HFF-Myc (cell line): Measurements from ENCODE around the gene ARMH3.
"Not testable (repeated sequence)": the region's sequence is repeated elsewhere in the genome, so short reads cannot be mapped to it uniquely, and the experiment has no call there.

Source experiments
- DNase-seq: peaks from one replicate; pipeline ENCODE4 v3.0.0-alpha.2; 2011; ENCODE audit warnings: low read depth; ENCODE audit errors: extremely low read depth
- H3K4me3 ChIP-seq: replicated peaks from 2 replicates; pipeline ENCODE4 v1.5.1; 2011; ENCODE audit warnings: low read depth, mild to moderate bottlenecking, control low read depth, low read length
- CTCF ChIP-seq: IDR thresholded peaks from 2 replicates; pipeline ENCODE4 v1.5.1; 2012; ENCODE audit warnings: mild to moderate bottlenecking, low read depth, low read length, control low read depth; ENCODE audit errors: missing control alignments

The ARMH3 gene

DNA sequence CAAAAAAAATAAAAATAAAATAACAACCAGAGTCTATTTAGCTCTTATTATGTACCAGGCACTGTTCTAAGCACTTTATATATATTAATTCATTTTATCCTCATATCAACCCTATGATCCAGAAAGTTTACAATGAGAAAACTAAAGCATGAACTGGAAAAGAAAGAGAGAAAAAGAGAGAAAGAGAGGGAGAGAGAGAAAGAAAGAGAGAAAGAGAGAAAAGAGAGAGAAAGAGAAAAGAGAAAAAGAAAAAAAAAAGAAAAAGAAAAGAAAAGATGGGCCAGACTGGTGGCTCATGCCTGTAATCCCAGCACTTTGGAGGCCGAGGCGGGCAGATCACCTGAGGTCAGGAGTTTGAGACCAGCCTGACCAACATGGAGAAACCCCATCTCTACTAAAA is 9.9 kb downstream of the ARMH3 start:
- DNase-seq: no peak
- no peak overlapping the region for H3K4me3 ChIP-seq
- TF ChIP-seq CTCF: no peak

GRCh38 chr10:102045292-102045691 is 10.7 kb downstream of the ARMH3 start:
- no peak for DNase-seq
- no peak overlapping the region for H3K4me3 ChIP-seq
- TF ChIP-seq CTCF: no peak

DNA sequence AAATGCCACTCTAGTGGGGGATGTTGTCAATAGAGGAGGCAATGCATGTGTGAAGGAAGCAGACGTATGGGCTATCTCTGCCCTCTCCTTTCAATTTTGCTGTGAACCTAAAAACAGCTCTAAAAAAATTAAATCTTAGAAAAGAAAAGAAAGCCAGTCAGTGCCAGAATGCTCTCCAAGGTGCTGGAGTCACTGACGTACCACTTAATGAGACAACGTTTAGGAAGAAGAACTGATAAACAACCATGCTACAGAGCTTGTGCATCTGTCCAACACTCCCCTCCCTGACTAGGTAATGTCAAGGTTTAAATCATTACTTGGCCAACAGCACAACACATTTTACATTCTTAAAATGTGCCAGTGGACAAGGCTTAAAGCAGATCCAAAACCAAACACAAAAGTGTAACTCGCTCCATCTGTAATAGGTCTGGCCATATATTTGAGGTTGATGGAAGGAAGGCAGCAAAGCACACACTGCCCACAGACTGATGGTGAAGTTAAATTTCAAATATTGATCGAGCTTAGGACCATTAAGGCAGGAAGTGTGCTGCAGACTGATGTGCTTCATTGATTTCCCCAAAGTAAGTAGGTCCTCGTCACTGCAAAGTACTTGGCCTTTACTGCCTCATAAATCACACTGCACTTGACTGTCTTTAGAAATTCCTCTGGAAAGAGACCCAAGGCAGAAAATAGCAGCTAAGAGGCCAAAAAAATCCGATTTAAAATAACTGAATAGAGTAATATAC is 15.5 kb downstream of the ARMH3 start:
- no peak for TF ChIP-seq CTCF
- no peak overlapping the region for H3K4me3 ChIP-seq
- no peak for DNase-seq

DNA sequence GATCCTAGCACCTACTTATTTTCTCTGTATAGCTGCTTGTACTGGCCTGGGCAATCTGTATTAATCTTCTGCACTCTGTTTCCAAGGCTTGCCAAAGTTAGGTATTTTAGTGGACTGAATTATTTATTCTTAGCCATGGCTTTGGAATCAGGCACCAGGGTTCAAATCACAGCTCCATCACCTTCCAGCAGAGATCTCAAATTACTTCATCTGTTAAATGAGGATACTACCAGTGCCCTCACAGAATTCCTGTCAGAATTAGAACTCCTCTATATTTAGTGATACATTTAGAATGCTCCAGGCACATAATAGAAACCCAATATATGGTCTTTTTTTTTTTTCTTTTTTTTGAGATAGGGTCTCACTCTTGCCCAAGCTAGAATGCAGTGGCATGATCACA is 17.6 kb downstream of the ARMH3 start:
- DNase-seq: no peak
- H3K4me3 ChIP-seq: no peak overlapping the region
- TF ChIP-seq CTCF: no peak

DNA sequence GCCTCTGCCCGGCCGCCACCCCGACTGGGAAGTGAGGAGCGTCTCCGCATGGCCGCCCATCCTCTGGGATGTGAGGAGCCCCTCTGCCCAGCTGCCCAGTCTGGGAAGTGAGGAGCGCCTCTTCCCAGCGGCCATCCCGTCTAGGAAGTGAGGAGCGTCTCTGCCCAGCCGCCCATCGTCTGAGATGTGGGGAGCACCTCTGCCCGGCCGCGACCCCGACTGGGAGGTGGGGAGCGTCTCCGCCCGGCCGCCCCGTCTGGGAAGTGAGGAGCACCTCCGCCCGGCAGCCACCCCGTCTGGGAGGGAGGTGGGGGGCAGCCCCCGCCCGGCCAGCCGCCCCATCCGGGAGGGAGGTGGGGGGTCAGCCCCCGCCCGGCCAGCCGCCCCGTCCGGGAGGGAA is 20.2 kb downstream of the ARMH3 start:
- not testable (repeated sequence) for H3K4me3 ChIP-seq, DNase-seq

DNA sequence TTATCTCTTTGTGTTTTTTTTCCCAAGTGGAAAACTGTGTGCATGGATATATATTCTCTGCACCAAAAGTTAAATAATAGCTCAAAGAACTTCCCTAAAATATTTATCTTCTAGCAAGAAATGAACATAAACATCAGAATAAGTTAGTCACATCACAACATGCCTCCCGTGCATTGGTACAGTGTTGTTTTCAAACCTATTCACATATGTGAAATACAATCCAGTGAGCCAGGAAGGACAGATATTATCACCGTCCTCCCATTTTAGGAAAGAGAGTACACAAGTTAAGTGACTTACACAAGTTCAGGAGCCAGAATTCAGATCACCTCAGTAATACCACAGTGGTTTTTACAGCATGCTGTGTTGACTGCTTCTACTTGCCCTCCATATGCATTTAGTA is 22.2 kb downstream of the ARMH3 start:
- H3K4me3 ChIP-seq: no peak overlapping the region
- DNase-seq: no peak
- no peak for TF ChIP-seq CTCF

DNA sequence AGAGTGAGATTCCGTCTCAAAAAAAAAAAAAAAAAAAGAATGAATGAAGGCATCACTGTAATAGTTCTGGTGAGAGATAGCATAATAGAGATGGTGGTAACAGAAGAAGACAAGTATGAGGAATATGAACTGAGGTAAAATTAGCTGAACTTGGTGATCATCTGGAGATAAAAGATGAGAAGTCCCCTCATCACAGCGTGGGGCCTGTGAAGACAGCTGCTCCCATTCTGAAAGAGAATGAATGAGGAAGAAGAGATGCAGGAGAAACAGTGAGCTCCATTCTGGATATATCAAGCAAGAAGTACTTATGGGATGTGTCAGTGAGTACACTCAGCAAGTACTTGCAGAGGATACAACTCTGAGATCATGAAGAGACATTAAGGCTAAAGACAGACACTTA is 28.7 kb downstream of the ARMH3 start:
- no peak overlapping the region for H3K4me3 ChIP-seq
- no peak for DNase-seq
- no peak for TF ChIP-seq CTCF
